ENCODE results near the gene LMO2.
"Not testable (repeated sequence)": the region's sequence is repeated elsewhere in the genome, so short reads cannot be mapped to it uniquely, and the experiment has no call there.

Gene LMO2

GRCh38 chr11:33859306-33859705 is 32.6 kb downstream of the LMO2 start:
- DNase-seq, result no peak

DNA sequence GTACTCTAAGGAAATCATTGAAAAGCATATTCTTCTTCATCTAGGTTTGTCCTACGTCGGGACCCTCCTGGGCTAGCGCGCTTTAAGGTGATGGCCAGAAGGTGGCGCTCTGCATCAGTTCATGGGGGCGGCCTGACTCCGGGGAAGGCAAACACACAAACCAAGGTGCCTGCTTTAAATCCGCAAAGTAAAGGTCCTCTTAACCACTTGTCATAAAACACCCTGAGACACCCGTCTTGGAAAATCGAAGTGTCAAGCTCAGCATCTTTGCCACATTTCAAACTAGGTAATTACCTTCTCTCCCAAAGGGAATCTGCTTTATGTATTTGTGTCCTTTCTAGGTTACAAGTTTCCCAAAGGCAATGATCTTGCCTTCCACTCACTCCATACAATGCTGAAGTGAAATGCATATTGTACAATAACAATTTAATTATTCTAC is 33.9 kb downstream of the LMO2 start:
- DNase-seq, result peak; percentile 75

DNA sequence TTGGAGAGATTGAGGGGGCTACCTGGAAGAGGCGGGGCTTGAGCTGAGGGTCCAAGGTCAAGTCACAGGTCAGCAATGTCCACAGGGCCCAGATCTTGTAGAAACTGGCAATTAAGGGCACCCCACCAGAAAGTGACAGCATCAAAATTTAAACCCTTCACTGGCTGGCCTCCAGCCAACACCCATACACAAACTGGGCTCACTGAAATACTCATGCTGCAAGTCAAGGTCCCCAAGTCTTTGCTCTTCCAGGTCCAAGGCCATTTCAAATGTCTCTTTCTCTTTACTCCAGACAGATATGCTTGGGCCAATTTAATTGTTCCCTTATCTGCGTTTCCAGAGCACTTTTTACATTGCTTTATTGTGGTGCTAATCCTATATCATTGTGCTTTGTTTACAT is 36.4 kb downstream of the LMO2 start:
- no peak for DNase-seq

DNA sequence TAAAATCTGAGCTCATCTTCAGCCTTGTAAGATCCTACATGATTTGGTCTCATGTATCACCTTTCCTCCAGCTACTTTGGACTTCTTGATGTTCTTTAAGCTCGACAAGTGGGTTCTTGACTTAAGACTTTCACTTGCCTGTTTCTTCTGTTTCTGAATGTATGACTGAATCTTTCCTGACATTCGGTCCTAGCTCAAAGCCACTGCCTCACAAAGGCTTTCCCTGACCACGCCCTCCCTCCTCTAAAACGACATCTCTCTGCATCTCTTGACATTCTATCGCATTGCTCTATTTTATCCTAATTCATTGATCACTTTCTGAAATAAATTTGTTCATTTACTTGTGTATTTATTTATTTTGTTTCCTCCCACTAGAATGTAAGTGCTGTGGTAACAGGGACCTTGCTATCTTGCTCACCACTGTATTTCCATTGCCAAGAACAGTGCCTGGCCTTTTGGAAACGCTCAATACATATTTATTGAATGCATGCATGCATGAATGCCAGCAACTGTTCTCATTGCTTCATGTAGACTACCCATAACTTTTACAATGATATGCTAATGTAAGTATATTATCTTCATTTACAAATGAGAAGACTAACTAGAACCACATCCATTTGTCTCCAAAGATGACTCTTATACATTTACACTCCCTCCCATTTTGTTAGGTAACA is 43.0 kb downstream of the LMO2 start:
- DNase-seq, result no peak

DNA sequence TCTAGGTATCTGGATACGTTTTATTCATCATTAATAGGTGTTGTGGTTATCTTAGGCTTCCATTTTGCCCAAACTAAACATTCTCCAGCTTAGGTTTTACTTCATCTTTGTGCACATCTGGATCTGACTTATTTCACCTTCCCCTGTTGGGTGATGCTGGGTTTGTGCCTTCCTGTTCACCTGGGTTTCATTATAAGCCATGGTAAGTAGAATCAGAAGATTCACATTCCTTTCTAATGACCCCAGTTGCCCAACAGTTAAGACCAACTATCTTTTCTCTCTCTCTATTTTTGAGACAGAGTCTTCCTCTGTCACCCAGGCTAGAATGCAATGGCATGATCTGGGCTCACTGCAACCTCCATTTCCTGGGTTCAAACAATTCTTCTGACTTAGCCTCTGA is 44.6 kb downstream of the LMO2 start:
- DNase-seq, result no peak

DNA sequence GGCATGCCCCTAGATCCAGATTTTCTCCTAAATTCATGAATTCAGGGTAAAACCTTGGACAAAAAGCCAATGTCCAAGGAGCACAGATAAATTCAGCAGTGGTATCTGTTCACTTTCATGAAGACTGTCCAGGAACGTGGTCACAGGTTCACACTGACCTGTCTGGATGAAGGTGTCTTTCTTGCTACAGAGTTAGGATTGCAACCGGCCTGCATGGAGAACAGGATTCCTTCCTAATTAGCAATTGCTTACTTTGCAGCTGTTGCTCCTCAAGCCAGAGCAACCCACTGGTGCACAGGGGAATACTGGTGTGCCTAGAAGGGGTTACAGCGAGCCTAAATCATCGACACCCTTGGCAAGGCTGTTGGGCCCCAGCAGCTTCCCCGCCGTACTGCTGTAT is 47.6 kb downstream of the LMO2 start:
- DNase-seq, result no peak

DNA sequence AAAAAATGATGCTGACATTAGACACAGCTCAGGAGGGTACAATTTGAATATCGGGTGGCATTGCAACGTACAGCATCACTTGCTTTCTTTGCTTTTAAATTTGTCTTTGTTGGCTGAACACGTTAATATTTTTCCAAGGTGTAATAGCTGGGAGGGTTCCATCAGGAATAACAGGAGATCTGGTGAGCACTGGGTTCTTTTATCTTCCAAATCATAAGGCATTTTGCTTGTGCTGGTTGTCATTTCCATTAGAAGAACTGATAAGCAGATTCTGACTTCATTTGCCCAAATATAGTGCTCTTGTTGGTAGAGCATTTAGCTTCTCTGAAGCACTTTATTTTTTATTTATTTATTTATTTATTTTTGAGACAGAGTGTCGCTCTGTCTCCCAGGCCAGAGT is 48.9 kb downstream of the LMO2 start:
- DNase-seq, result no peak

DNA sequence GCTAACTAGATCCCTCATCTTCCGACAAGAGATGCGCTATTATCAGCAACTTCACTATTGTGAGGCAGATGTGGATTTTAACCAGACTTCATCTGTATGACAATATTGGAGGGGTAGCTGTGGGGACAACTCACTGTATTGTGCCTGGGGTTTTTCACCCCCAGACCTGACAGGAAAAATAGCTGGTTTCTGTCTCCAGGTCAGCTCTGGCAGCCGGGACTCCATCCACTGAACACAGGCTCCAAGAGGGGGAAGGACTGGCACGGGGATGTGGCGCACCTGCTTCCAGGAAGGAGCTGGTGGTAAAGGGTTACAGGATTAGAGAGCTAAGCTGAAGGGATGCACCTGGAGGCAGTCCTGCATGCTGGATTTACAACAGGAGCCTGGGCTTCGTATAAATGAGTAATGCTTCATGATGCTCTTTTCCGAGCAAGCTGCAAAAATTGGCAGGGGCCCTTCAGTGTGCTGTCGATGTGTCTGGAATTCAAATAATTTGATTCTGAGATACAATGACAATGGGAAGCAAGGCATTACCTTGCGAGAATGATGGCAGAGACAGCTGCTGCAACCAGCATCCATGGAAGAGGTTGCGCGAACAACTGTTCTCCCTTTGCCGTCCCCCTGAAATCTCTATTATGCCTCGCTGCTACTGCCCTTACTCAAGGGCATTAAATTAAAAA is 49.5 kb downstream of the LMO2 start:
- no peak for DNase-seq

DNA sequence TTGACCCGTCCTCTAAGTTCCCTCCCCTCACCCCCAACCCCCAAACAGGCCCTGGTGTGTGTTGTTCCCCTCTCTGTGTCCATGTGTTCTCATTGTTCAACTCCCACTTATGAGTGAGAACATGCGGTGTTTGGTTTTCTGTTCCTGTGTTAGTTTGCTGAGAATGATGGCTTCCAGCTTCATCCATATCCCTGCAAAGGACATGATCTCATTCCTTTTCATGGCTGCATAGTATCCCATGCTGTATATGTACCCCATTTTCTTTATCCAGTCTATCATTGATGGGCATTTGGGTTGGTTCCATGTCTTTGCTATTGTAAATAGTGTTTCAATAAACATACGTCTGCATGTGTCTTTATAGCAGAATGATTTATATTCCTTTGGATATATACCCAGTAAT is 53.6 kb downstream of the LMO2 start:
- not testable (repeated sequence) for DNase-seq

- DNase-seq, result not testable (repeated sequence)
These were observed 54.5 kb downstream of the LMO2 start for GRCh38 chr11:33837334-33837733.

DNA sequence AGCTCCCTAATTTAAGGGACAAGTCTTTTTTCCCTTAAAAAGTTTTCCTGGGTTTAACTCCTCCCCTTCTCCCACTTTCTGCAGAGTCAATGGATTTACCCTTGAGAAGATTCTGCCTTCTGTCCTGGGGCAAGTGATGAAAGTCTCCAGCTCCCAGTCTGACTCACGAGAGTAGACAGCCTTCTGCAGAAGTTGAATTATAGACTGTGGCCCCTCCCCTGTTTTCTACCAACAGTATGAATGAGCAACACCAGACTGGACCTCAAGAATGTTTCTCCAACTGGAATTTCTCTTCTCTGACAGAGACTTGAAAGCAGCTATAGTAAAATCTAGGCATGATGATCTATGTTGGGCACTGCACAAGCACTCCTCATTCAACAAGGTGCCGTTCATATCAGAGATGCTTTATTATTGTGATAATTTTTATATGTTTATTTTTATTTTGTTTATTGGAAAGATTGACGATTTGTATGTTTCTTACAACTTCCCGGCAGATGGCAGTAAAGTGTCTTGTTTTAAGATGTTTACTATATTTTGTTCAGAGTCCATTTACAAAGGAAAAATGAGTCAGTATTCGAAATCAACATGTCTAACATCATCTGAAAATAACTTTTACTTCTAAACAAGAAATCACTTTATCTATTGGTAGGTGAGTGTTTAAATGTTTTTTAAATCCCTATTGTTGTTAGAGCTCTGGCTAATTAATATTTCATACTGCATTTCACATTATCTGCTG is 56.6 kb downstream of the LMO2 start:
- DNase-seq, result peak; percentile 48

- no peak for DNase-seq
These were observed 59.2 kb downstream of the LMO2 start for GRCh38 chr11:33832676-33833075.

- DNase-seq, result no peak
These were observed 60.8 kb downstream of the LMO2 start for GRCh38 chr11:33830903-33831648.

DNA sequence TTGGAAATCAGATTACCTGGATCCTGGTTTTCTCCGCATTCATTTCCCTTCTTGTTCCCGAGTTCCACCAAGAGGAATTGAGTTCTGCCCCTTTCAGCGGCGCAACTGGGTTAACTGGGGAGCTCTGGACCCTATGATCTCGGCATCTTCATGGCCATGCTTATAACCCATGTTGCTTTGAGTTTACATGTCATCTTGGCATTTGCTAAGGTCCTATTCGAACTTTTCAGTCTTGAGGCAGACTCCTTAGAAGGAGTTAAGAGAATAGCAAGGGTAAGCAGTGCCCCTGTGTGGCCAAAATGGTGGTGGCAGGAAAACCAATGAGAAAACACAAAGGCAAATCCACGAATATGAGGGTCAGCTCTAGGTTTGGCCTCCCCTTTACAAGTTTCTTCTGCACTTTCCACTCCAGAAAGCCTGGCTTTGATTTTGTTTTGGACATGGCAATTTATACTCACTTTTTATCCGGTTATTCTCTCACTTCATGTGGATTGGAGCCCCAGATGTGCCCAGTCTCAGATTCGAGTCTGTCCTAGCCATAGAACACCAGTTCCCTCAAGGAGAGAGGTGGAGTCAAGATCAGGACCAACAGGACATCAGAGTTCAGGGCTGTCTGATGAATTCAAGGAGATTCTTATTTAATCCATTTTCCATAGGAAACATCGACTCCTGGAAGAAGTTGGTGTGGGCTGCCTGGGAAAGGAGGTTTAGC is 62.3 kb downstream of the LMO2 start:
- DNase-seq, result peak; percentile 63

GRCh38 chr11:33828604-33829429 is 63.1 kb downstream of the LMO2 start:
- no peak for DNase-seq

DNA sequence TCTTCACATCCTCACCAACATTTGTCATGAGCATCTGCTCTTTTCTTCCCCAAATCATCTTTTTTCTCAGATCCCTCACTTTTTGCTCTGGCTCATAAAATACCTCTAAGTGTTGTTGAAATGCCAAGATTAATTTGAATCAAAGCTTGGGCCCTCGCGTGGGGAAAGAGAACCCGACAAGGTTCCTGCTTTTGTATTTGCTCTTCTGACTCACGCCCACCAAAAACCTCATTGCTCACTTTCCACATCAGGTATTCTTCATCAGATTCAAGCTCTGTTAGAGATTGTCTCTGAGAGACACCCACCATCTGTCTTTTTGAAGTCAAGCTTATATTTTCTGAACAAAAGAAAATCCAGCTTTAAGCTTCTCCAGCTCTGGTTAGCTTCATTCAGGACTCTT is 64.7 kb downstream of the LMO2 start:
- no peak for DNase-seq

GRCh38 chr11:33825854-33826560 is 65.9 kb downstream of the LMO2 start:
- no peak for DNase-seq

- DNase-seq, result not testable (repeated sequence)
These were observed 68.9 kb downstream of the LMO2 start for GRCh38 chr11:33822981-33823380.

DNA sequence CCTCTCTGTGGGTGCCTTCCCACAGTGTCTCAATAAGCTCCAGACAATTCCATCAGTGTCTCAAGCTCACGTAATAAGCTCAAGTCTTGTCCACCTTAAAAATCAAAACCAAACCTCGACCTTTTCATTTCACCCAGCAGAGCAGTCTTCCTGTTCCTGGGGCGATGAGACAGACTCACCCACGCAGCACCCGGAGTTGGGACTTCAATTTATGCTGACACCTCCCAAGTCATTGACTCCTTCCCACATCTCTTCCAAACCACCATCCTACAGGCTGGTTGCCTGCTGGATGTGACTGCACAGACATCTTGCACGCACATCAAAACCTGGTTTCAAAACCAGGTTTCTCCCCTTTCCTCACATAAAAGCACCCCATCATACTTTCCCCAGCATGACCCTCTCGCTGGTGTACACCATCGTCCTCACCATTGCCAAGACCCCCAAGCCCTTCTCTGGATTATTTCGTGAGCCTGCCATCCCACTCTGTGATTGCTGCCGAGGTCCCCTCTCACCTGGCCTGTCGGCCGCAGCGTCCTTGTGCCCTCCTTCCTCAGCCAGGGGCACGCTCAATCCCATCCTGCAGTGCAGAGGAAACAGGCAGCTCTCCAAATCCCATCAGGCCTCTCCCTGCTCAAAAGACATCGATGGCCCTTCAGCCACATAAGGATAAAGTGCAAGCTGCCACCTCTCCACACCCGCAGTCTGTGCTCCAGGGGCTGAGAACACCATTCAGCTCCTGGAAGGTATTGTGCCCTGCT is 72.4 kb downstream of the LMO2 start:
- no peak for DNase-seq
